Sigmoid colon (tissue), 7 donors: ENCODE data around the gene MORN5. TPM values are rescaled to one million over a fixed set of nuclear protein-coding genes. Genes with fewer than 3 reads are reported as not detected.

Experiments used
- DNase-seq: peaks from one replicate; pipeline ENCODE4 v3.0.0-alpha.2; 2019
- H3K27ac ChIP-seq, 4 donors: fragments of 200-600 bp; sonication (generic); one replicate each; pipeline ENCODE4 v1.5.1; 2016 to 2019; ENCODE audit warnings: mild to moderate bottlenecking in 1 of 4
- H3K27me3 ChIP-seq, 3 donors: fragments of 200-600 bp; sonication (generic); one replicate each; pipeline ENCODE4 v1.5.1; 2019; ENCODE audit warnings: mild to moderate bottlenecking in 1 of 3
- H3K36me3 ChIP-seq, 4 donors: fragments of 200-600 bp; sonication (generic); one replicate each; pipeline ENCODE4 v1.5.1; 2016 to 2019
- H3K4me1 ChIP-seq, 4 donors: fragments of 200-600 bp; sonication (generic); one replicate each; pipeline ENCODE4 v1.5.1; 2017 to 2019
- H3K4me3 ChIP-seq, 4 donors: fragments of 200-600 bp; sonication (generic); one replicate each; pipeline ENCODE4 v1.5.1; 2017 to 2019; ENCODE audit warnings: mild to moderate bottlenecking in 2 of 4, moderate library complexity in 1 of 4
- H3K9me3 ChIP-seq, 4 donors: fragments of 200-600 bp in 3 of 4; sonication (generic) in 3 of 4; one replicate each; pipeline versions ENCODE4 v1.5.1 to v1.6.1; 2013 to 2019
- CTCF ChIP-seq, 4 experiments: fragments of 450-650 bp in 3 of 4; fragments of 200-600 bp in 1 of 4; IDR thresholded peaks; one replicate each; pipeline ENCODE4 v1.5.1; 2016 to 2019; ENCODE audit warnings: antibody characterized with exemption in 4 of 4, mild to moderate bottlenecking in 3 of 4, moderate library complexity in 2 of 4
- EP300 ChIP-seq, 4 donors: sonication (generic); formaldehyde crosslinking; IDR thresholded peaks; one replicate each; pipeline ENCODE4 v1.6.1; 2017; ENCODE audit warnings: antibody characterized with exemption in 4 of 4
- POLR2A ChIP-seq, 2 donors: fragments of 450-650 bp; IDR thresholded peaks; one replicate each; pipeline ENCODE4 v1.6.1; 2016; ENCODE audit warnings: antibody characterized with exemption in 2 of 2, mild to moderate bottlenecking in 2 of 2, moderate library complexity in 2 of 2
- POLR2AphosphoS5 ChIP-seq, 4 donors: sonication (generic); formaldehyde crosslinking; IDR thresholded peaks; one replicate each; pipeline ENCODE4 v1.6.1; 2017; ENCODE audit warnings: antibody characterized with exemption in 4 of 4
- WGBS, 2 donors: extraction: QIAGEN DNeasy Blood & Tissue Kit; methylation state at CpG; one replicate each; pipeline ENCODE4 v1.1.7; 2013; 5-methylcytosine and 5-hydroxymethylcytosine counted together
- intact Hi-C: fragments of 100-400 bp; cut with DNase I; formaldehyde crosslinking; loops from one replicate; pipeline ENCODE4 v1.15.1; 2023
- polyA plus RNA-seq, 3 donors: library from polyadenylated mRNA; stranded (reverse); fragments of 200-250 nt; gene quantifications; one replicate each; pipeline ENCODE4 v1.2.3, GENCODE V29; 2013
- total RNA-seq, 4 donors: library from RNA; depleted of rRNA; stranded (reverse); fragments of >200 nt; gene quantifications; one replicate each; pipeline ENCODE4 v1.1.0, GENCODE V29; 2016
- donor health status: healthy with polysubstance abuse.
- donor health status: Bipolar disorder and iron deficiency.
- donor health status: healthy.

The MORN5 gene
- total and polyA plus RNA-seq, 7 donors = 2.4 to 45.7 (median 30.3) TPM; not detected in 1

GRCh38 chr9:122172131-122172530, 12.4 kb downstream of the MORN5 start:
- Histone ChIP-seq H3K9me3 (no peaks in the 10 kb centered on the region), H3K4me3 (no peak overlapping the region), H3K27me3 (no peaks in the 10 kb centered on the region), H3K36me3 (peaks cover 0 to 44% (median 10%) of the 10 kb centered on the region in 4 donors), H3K27ac (no peak overlapping the region), H3K4me1 (peaks cover 0 to 3% (median 0%) of the 10 kb centered on the region in 4 donors)
- WGBS, 2 donors = 91 to 93% methylated on average over 7 of the region's 7 CpGs
- DNase-seq = no peak
- intact Hi-C loops = no loop called here
- TF ChIP-seq POLR2AphosphoS5 (IDR thresholded peaks at IDR 0.05) (no peak), CTCF (IDR thresholded peaks at IDR 0.05) (no peak), POLR2A (IDR thresholded peaks at IDR 0.05) (no peak), EP300 (IDR thresholded peaks at IDR 0.05) (no peak)

- 76 to 87% methylated on average over 3 of the region's 3 CpGs for WGBS, 2 donors
- TF ChIP-seq EP300 (IDR thresholded peaks at IDR 0.05) (no peak), CTCF (IDR thresholded peaks at IDR 0.05) (no peak), POLR2AphosphoS5 (IDR thresholded peaks at IDR 0.05) (no peak), POLR2A (IDR thresholded peaks at IDR 0.05) (no peak)
- Histone ChIP-seq H3K27me3 (no peaks in the 10 kb centered on the region), H3K9me3 (no peaks in the 10 kb centered on the region), H3K4me3 (no peak overlapping the region), H3K36me3 (peaks cover 0 to 54% (median 12%) of the 10 kb centered on the region in 4 donors), H3K27ac (no peak overlapping the region), H3K4me1 (peaks cover 0 to 3% (median 0%) of the 10 kb centered on the region in 4 donors)
- no peak for DNase-seq
- intact Hi-C loops = no loop called here
Observed at GRCh38 chr9:122173670-122174069, 14.0 kb downstream of the MORN5 start.

GRCh38 chr9:122176916-122177315, 17.2 kb downstream of the MORN5 start:
- intact Hi-C loops = no loop called here
- no peak overlapping the region for H3K27ac ChIP-seq
- no peaks in the 10 kb centered on the region for H3K9me3 ChIP-seq
- H3K36me3 ChIP-seq = peaks cover 0 to 63% (median 17%) of the 10 kb centered on the region in 4 donors
- no peak overlapping the region for H3K4me3 ChIP-seq
- TF ChIP-seq POLR2A (IDR thresholded peaks at IDR 0.05) = no peak
- no peaks in the 10 kb centered on the region for H3K4me1 ChIP-seq
- 92% methylated on average over 2 of the region's 2 CpGs for WGBS, 2 donors
- DNase-seq = no peak
- no peaks in the 10 kb centered on the region for H3K27me3 ChIP-seq

- no peak overlapping the region for H3K27ac ChIP-seq
- whole genome bisulfite sequencing, 2 donors = 21 to 64% methylated on average over 5 of the region's 5 CpGs
- H3K4me3 ChIP-seq = no peak overlapping the region
- DNase-seq = no peak
- no peak for TF ChIP-seq CTCF (IDR thresholded peaks at IDR 0.05)
- TF ChIP-seq EP300 (IDR thresholded peaks at IDR 0.05) = no peak
- TF ChIP-seq POLR2AphosphoS5 (IDR thresholded peaks at IDR 0.05) = no peak
- no peak for TF ChIP-seq POLR2A (IDR thresholded peaks at IDR 0.05)
- H3K27me3 ChIP-seq = no peaks in the 10 kb centered on the region
- no peaks in the 10 kb centered on the region for H3K9me3 ChIP-seq
- no peaks in the 10 kb centered on the region for H3K4me1 ChIP-seq
- intact Hi-C loops = no loop called here
- peaks cover 0 to 52% (median 16%) of the 10 kb centered on the region in 4 donors for H3K36me3 ChIP-seq
Observed at GRCh38 chr9:122179054-122179689, 19.5 kb downstream of the MORN5 start.

GRCh38 chr9:122179690-122180074, 20.0 kb downstream of the MORN5 start:
- Histone ChIP-seq H3K36me3 (peaks cover 0 to 51% (median 13%) of the 10 kb centered on the region in 4 donors), H3K27ac (no peak overlapping the region), H3K4me1 (no peaks in the 10 kb centered on the region), H3K27me3 (no peaks in the 10 kb centered on the region), H3K4me3 (no peak overlapping the region), H3K9me3 (no peaks in the 10 kb centered on the region)
- DNase-seq = no peak
- TF ChIP-seq POLR2A (IDR thresholded peaks at IDR 0.05) = no peak
- no peak for TF ChIP-seq POLR2AphosphoS5 (IDR thresholded peaks at IDR 0.05)
- TF ChIP-seq EP300 (IDR thresholded peaks at IDR 0.05) = no peak
- no peak for TF ChIP-seq CTCF (IDR thresholded peaks at IDR 0.05)
- intact Hi-C loops = no loop called here
- 60 to 64% methylated on average over 2 of the region's 2 CpGs for WGBS, 2 donors
